NCI-H2227 (cell line): ENCODE measurements around the gene GSTM5.
"Not testable (repeated sequence)": the region's sequence is repeated elsewhere in the genome, so short reads cannot be mapped to it uniquely, and the experiment has no call there.

Source experiments
- DNase-seq: peaks from one replicate; lab custom pipeline; 2025; ENCODE audit not compliant: unreplicated experiment; lab: John Stamatoyannopoulos, UW

GSTM5 gene

GRCh38 chr1:109760581-109761226 is 48.7 kb downstream of the GSTM5 start:
- DNase-seq, result no peak

GRCh38 chr1:109761227-109762038 is 49.4 kb downstream of the GSTM5 start:
- DNase-seq, result no peak

GRCh38 chr1:109762039-109762585 is 50.1 kb downstream of the GSTM5 start:
- no peak for DNase-seq

- no peak for DNase-seq
These were observed 51.0 kb downstream of the GSTM5 start for GRCh38 chr1:109762821-109763645.

- no peak for DNase-seq
These were observed 51.8 kb downstream of the GSTM5 start, which contains the start of gene EPS8L3 for GRCh38 chr1:109763646-109764415. TSS of gene EPS8L3 (minus strand) at chr1:109763923. CDS start at chr1:109761749, 2,174 bp downstream.

GRCh38 chr1:109764561-109765482 is 52.8 kb downstream of the GSTM5 start:
- no peak for DNase-seq

- no peak for DNase-seq
These were observed 53.4 kb downstream of the GSTM5 start for GRCh38 chr1:109765483-109765815.

GRCh38 chr1:109765896-109766615 is 54.0 kb downstream of the GSTM5 start:
- no peak for DNase-seq

- DNase-seq, result not testable (repeated sequence)
These were observed 55.1 kb downstream of the GSTM5 start for GRCh38 chr1:109766991-109767636.
